HG03354 (cell line): ENCODE measurements around the gene OSER1.

Experiments
- ATAC-seq: cut with Tn5 transposase; IDR thresholded peaks from one replicate; pipeline ENCODE4 v1.9.1; 2021; ENCODE audit warnings: mild to moderate bottlenecking; ENCODE audit not compliant: unreplicated experiment, poor library complexity, severe bottlenecking

The OSER1 gene

GRCh38 chr20:44151621-44152416 lies 58.8 kb downstream of the OSER1 start:
- no peak for ATAC-seq

GRCh38 chr20:44146272-44146671 lies 64.3 kb downstream of the OSER1 start:
- no peak for ATAC-seq
